K562 (cell line): ENCODE results near the gene TMEM184A. TPM values are rescaled to one million over a fixed set of nuclear protein-coding genes. Genes with fewer than 3 reads are reported as not detected.

ENCODE experiments used
- ARNT ChIP-seq, 2 experiments: fragments of 450-650 bp; IDR thresholded peaks; 2 replicates each; pipeline ENCODE4 v1.6.1; 2016; ENCODE audit warnings: mild to moderate bottlenecking in 1 of 2
- DIDO1 ChIP-seq: fragments of 450-650 bp; IDR thresholded peaks from 2 replicates; pipeline ENCODE4 v1.6.1; 2016; ENCODE audit warnings: low read depth, missing biosample characterization, missing genetic modification characterization
- EGR1 ChIP-seq: fragments of 450-650 bp; conservative IDR thresholded peaks from 2 replicates; pipeline ENCODE4 v1.6.1; 2017; ENCODE audit warnings: mild to moderate bottlenecking
- FOXP1 ChIP-seq: sonication (generic); formaldehyde crosslinking; IDR thresholded peaks from 2 replicates; pipeline ENCODE4 v1.8.0; 2022; ENCODE audit warnings: mild to moderate bottlenecking, missing genetic modification reagents
- POLR2G ChIP-seq: fragments of 200-400 bp; formaldehyde crosslinking; IDR thresholded peaks from 2 replicates; pipeline ENCODE4 v1.6.1; 2017; ENCODE audit warnings: low read depth, mild to moderate bottlenecking, antibody characterized with exemption, low read length, moderate library complexity
- SRSF1 ChIP-seq: fragments of 200-400 bp; formaldehyde crosslinking; IDR thresholded peaks from 2 replicates; pipeline ENCODE4 v1.6.1; 2017; ENCODE audit warnings: mild to moderate bottlenecking, low read depth, low read length, moderate library complexity
- TAF15 ChIP-seq: fragments of 200-400 bp; formaldehyde crosslinking; IDR thresholded peaks from 2 replicates; pipeline ENCODE4 v1.6.1; 2017; ENCODE audit warnings: mild to moderate bottlenecking, low read depth, low read length, moderate library complexity
- TBP ChIP-seq: optimal IDR thresholded peaks from 2 replicates; pipeline ENCODE3; 2011; ENCODE audit warnings: low read depth, low read length, improper control_type of control experiment
- THRAP3 ChIP-seq: fragments of 450-650 bp; IDR thresholded peaks from 2 replicates; pipeline ENCODE4 v1.6.1; 2016; ENCODE audit warnings: mild to moderate bottlenecking, inconsistent platforms, borderline replicate concordance
- ZBTB2 ChIP-seq: fragments of 450-650 bp; IDR thresholded peaks from 2 replicates; pipeline ENCODE4 v1.6.1; 2016; ENCODE audit warnings: antibody characterized with exemption
- polyA plus RNA-seq, 8 experiments: library from polyadenylated mRNA; depleted of rRNA in 4 of 8; stranded (reverse) in 5 of 8; unstranded in 3 of 8; fragments of >200 nt; fragmentation: Nextera tagmentation in 2 of 8; fragmentation: Illumina TruSeq in 1 of 8; extraction: Ambion mirVana in 2 of 8; extraction: Trizol in 1 of 8; gene quantifications; 2 replicates each; pipeline versions ENCODE4 v1.2.1 to v1.2.3, GENCODE V29; 2011 to 2014; ENCODE audit warnings: inconsistent platforms in 1 of 8, missing spikeins in 1 of 8
- total RNA-seq, 7 experiments: library from RNA; depleted of rRNA in 6 of 7; stranded (reverse); fragments of >200 nt in 6 of 7; fragmentation: Illumina TruSeq in 2 of 7; extraction: Trizol in 2 of 7; gene quantifications; 2 replicates each; pipeline versions ENCODE4 v1.2.1 to v1.2.3, GENCODE V29; 2011 to 2021; ENCODE audit warnings: low replicate concordance in 1 of 7
- TF ChIP-seq, protein P1 (sequence below), 2 experiments: fragments of 450-650 bp; formaldehyde crosslinking in 1 of 2; IDR thresholded peaks; 2 replicates each; pipeline versions ENCODE4 v1.4.0 to v1.6.1; 2014 to 2020; ENCODE audit warnings: mild to moderate bottlenecking in 2 of 2, borderline replicate concordance in 1 of 2, low read depth in 1 of 2
- TF ChIP-seq, protein P2 (sequence below): fragments of 450-650 bp; IDR thresholded peaks from 2 replicates; pipeline ENCODE4 v1.6.1; 2018; ENCODE audit warnings: mild to moderate bottlenecking, low read depth; ENCODE audit not compliant: partially characterized antibody
- TF ChIP-seq, protein P3 (sequence below): fragments of 250-450 bp; sonication (Bioruptor Pico); IDR thresholded peaks from 2 replicates; pipeline ENCODE4 v1.8.0; 2021; ENCODE audit warnings: moderate library complexity, mild to moderate bottlenecking, inconsistent platforms
- TF ChIP-seq, protein P4 (sequence below): fragments of 450-650 bp; IDR thresholded peaks from 2 replicates; pipeline ENCODE4 v1.6.1; 2016; ENCODE audit warnings: missing biosample characterization, missing genetic modification characterization

The TMEM184A gene
- total and polyA plus RNA-seq, 9 of the 15 experiments (the other 6 are each of a cell fraction or from before 2014, with no cell fraction given), result 0.10 to 0.18 (median 0.11) TPM; not detected in 6

DNA sequence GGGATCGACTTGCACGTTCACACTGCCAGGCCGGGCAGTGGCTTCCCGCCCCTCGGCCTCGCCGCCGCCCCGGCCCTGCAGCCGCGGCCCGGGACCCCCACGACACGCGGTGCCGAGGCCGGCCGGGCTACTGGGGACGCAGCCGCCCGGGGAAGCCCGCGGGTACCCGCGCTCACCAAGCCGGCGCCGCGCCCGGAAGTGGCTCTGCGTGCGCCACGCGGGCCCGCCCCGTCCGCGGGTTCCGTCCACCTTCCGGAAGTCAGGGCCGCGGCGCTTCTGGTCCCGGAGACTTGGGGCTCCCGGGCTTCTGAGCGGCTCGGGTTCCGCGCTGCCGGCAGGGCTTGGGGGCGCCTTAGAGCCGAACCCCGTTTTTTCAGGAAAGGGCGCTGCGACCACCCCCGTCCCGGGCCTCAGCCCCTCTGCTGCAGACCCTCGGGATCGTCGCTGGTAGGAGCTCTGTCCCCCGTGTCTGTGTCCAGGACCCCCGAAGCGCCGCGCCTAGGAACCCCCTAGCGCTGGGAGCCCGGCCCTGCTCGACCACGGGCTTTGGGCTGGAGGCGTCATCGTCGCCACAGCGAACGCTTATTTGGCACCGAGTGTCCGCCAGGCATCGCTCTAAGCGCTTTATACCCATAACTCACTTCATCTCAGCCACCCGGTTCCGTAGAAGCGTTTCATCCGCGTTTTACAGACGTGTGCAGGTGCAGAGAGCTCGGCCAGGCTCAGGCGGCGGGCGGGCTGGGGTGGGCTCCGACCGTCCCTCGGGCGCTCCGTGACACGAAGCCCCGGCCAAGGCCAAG, 14.0 kb upstream of the TMEM184A start, which contains the start of gene PSMG3 (continued):
- TF ChIP-seq THRAP3, result no peak
- TF ChIP-seq, protein P1, sequence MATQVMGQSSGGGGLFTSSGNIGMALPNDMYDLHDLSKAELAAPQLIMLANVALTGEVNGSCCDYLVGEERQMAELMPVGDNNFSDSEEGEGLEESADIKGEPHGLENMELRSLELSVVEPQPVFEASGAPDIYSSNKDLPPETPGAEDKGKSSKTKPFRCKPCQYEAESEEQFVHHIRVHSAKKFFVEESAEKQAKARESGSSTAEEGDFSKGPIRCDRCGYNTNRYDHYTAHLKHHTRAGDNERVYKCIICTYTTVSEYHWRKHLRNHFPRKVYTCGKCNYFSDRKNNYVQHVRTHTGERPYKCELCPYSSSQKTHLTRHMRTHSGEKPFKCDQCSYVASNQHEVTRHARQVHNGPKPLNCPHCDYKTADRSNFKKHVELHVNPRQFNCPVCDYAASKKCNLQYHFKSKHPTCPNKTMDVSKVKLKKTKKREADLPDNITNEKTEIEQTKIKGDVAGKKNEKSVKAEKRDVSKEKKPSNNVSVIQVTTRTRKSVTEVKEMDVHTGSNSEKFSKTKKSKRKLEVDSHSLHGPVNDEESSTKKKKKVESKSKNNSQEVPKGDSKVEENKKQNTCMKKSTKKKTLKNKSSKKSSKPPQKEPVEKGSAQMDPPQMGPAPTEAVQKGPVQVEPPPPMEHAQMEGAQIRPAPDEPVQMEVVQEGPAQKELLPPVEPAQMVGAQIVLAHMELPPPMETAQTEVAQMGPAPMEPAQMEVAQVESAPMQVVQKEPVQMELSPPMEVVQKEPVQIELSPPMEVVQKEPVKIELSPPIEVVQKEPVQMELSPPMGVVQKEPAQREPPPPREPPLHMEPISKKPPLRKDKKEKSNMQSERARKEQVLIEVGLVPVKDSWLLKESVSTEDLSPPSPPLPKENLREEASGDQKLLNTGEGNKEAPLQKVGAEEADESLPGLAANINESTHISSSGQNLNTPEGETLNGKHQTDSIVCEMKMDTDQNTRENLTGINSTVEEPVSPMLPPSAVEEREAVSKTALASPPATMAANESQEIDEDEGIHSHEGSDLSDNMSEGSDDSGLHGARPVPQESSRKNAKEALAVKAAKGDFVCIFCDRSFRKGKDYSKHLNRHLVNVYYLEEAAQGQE (IDR thresholded peaks at IDR 0.05; ENCODE audit: borderline replicate concordance), result no peak
- TF ChIP-seq, protein P1 (CRISPR knock-in tag; IDR thresholded peaks at IDR 0.05; ENCODE audit: low read depth), result 0 out of 2 replicates have a peak, but pooled peaks have one; percentile 44
- TF ChIP-seq, protein P2, sequence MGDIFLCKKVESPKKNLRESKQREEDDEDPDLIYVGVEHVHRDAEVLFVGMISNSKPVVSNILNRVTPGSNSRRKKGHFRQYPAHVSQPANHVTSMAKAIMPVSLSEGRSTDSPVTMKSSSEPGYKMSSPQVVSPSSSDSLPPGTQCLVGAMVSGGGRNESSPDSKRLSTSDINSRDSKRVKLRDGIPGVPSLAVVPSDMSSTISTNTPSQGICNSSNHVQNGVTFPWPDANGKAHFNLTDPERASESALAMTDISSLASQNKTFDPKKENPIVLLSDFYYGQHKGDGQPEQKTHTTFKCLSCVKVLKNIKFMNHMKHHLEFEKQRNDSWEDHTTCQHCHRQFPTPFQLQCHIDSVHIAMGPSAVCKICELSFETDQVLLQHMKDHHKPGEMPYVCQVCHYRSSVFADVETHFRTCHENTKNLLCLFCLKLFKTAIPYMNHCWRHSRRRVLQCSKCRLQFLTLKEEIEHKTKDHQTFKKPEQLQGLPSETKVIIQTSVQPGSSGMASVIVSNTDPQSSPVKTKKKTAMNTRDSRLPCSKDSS, result no peak
- no peak for TF ChIP-seq ARNT (IDR thresholded peaks at IDR 0.05)
- TF ChIP-seq EGR1, result no peak
- TF ChIP-seq SRSF1, result 0 out of 2 replicates have a peak, but pooled peaks have one; percentile 53
- peak; percentile 88; the same call in 1 of the 2 replicates for TF ChIP-seq DIDO1 (tag)
- TF ChIP-seq ZBTB2, result peak; percentile 59; the same call in 1 of the 2 replicates
- TF ChIP-seq, protein P3, sequence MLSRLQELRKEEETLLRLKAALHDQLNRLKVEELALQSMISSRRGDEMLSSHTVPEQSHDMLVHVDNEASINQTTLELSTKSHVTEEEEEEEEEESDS (CRISPR knock-in tag), result no peak
- TF ChIP-seq POLR2G, result peak; percentile 99
- TF ChIP-seq TAF15, result no peak
- TF ChIP-seq, protein P4, sequence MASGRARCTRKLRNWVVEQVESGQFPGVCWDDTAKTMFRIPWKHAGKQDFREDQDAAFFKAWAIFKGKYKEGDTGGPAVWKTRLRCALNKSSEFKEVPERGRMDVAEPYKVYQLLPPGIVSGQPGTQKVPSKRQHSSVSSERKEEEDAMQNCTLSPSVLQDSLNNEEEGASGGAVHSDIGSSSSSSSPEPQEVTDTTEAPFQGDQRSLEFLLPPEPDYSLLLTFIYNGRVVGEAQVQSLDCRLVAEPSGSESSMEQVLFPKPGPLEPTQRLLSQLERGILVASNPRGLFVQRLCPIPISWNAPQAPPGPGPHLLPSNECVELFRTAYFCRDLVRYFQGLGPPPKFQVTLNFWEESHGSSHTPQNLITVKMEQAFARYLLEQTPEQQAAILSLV (tag), result no peak
- 0 out of 2 replicates have a peak, but pooled peaks have one; percentile 16 for TF ChIP-seq FOXP1 (CRISPR knock-in tag)
- peak; percentile 86 for TF ChIP-seq TBP
